C1 segment of cervical spinal cord (tissue), 14 donors: ENCODE results near the gene TBC1D5.
"Not testable (repeated sequence)": the region's sequence is repeated elsewhere in the genome, so short reads cannot be mapped to it uniquely, and the experiment has no call there.

Experiments used
- DNase-seq, 14 donors: peaks; one replicate each; lab custom pipeline; 2025; lab: John Stamatoyannopoulos, UW

Gene TBC1D5

GRCh38 chr3:17648630-17649355, 93.6 kb downstream of the TBC1D5 start:
- not testable (repeated sequence) for DNase-seq

DNA sequence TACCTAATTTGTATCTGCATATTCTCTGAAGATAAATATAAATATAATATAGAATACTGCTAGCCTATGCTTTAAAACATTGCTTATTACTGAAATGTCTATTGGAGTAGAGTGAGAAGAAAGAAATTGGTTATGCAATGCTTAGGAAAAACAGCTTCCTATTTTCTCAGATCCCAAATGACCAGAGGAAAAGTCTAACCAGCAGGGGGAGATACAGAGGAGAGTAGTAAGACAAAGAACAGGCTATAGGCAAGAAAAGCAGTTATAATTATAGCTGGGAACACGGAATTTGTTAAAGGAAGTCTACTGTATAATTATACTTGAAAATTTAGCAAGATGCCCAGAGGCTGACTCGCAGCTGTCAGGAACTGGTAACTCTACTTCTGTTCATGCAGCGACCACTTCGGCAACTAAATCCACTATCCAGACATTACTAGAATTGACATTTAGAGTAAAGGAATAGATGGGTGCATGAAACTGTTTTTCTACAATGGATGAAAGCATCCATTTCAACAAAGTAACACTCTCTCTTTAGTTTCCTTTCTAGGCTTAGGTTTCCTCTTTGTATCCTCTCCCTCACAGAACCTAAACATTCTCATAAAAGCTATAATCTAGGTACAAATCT, 97.2 kb downstream of the TBC1D5 start:
- DNase-seq = peak in 2 of 14 donors; percentile 19 to 33

DNA sequence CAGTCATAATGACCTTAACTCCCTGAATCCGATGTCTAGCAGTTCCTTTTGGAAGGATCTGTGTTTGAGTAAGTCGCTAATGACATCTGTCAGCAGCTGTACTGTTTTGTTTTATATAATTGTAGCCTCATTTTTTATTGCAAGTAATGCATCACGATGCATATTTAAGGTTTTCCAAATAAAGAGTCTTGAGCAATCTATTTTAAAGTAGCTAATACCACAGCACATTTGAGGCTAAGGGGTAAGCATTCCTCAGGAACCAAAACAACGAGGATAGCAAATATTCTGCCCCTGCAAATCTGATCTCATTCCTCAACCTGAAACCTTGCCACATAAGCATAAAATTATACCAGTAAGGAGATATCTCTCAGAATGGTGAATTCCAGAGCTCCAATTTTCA, 98.7 kb downstream of the TBC1D5 start:
- no peak for DNase-seq

DNA sequence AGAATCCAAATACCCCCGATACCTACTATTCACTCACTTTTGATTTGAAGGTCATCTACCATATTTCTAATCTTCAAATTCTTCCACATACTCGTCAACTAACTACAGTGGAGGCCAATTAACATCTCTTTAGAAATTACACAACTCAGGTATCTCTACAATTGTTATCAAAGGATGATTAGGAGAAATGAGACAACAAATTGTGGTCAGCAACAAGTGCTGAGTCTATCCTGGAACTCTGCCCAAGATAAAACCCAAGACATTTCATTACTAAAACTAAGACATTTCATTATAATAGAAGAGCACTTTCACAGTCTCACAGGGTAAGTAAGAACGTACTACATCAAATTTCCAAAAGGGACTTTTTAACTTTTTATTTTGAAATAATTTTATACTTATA, 100.0 kb downstream of the TBC1D5 start:
- no peak for DNase-seq

DNA sequence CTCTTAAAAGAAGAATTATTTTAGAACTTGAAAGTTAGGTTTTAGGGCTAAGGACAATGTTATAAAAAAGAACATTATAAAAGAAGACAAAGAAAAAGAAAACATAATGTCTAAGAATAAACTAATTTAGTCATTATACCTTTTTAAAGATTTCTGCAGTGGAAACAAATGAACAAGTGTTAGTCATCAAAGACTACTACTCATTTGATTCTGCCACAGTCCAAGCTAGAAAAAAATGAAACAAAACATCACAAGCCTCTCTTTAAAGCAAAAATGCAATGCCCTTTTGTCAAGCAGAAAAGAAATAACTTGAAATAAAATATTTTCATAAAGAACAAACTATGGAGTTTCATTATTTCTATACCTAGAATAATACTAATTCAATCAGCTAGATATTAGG, 102.0 kb downstream of the TBC1D5 start:
- DNase-seq = no peak

DNA sequence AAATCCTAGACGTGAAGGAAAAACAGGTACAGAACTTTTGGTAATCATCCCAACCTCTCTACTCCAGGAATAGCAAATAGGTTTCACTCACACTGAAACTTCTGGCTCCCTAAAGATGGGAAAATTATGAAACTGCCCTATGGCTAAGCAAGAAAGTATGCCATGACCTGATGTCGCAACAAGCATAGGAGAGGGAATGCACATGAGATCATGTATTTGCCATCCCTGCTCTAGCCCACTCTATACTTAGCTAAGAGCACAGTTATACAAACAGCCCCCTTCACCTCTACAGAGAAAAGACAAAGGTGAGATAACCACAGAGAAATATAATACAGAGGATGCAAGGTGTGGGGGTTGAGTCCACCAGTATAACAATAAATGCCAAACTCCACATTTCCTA, 102.7 kb downstream of the TBC1D5 start:
- DNase-seq = no peak

DNA sequence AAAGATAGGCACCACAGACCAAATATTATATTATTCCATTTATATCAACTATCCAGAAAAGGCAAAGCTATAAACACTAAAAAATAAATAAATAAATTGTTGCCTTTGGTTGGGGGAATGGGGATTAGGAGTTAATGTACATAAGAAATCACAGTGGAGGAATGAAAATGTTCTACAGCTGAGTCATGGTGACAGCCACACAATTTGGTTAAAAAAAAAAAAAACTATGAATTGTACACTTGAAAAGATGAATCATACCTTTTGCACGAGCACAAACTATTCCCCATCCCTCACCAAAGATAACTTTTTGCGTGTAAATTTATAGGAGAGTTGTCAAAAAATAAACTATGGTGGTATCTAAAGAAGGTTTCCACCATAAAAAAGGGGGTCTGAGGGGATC, 103.2 kb downstream of the TBC1D5 start:
- no peak for DNase-seq

DNA sequence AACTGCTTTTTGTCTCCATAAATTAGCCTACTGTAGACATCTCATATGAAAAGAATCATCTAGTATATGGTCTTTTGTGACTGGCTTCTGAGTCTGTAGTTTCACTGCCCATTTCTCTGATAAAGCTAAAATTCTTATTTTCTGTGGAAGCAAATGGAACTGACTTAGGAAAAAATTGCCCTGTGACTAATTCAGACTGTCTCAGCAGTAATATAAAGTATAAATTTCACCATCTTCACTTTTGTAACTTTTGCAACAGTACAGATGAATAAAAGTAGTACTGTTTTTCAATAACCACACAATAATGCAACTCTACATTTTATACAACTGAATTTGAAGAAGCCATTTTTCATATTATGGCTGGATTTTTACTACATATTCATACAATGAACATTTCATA, 104.1 kb downstream of the TBC1D5 start:
- no peak for DNase-seq

DNA sequence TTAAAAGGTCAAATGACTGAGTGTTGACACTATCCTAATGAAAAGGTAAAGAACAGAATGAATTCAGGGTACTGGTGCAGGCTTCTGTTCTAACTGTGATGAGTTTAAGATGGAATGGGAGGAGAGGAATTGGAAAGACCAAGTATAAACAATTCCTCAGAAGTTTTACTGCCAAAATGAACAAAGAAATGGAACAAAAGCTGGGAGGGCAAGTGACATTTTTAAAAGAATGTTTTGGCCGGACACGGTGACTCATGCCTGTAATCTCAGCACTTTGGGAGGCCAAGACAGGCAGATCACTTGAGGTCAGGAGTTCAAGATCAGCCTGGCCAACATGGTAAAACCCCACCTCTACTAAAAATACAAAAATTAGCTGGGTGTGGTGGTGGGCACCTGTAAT, 106.8 kb downstream of the TBC1D5 start:
- DNase-seq = not testable (repeated sequence)

DNA sequence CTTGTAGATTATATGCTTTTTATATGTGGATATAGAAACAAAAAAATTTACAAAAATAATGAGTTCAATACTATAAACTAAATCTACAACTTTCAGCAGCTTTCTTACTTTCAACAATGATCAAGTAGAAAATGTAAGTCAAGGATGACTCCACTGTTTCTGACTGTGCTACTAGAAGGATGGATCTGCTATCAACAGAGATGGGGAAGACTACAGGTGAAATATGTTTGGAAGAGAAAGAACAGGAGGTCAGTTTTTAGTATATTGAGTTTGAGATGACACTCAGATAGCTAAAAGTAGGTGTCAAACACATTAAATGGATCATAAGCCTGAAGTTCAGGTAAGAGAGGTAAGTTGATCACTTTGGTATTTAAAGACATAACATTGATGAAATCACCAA, 107.5 kb downstream of the TBC1D5 start:
- DNase-seq = no peak

DNA sequence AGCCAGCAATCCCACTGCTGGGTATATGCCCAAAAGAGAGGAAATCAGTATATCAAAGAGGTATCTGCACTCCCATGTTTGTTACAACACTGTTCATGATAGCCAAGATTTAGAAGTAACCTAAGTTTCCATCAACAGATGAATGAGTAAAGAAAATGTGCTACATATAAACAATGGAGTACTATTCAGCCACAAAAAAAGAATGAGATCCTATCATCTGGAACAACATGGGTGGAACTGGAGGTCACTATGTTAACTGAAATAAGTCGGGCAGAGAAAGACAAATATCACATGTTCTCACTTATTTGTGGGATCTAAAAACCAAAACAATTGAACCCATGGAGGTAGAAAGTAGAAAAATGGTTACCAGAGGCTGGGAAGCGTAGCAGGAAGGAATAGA, 108.2 kb downstream of the TBC1D5 start:
- no peak for DNase-seq

- DNase-seq = no peak
These were observed 109.9 kb downstream of the TBC1D5 start for GRCh38 chr3:17632401-17633100.

DNA sequence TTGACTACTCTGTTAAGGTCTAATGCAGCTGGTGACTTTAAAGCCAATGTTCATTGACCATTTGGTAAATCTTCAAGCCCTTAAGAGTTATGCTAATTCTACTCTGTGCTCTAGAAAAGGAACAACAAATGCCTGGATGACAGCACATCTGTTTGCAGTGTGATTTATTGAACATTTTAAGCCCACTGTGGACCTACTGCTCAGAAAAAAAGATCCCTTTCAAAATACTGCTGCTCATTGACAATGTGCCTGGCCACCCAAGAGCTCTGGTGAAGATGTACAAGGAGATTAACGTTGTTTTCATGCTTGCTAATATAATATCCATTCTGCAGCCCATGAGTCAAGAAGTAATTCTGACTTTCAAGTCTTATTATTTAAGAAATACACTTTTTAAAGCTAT, 110.8 kb downstream of the TBC1D5 start:
- no peak for DNase-seq

DNA sequence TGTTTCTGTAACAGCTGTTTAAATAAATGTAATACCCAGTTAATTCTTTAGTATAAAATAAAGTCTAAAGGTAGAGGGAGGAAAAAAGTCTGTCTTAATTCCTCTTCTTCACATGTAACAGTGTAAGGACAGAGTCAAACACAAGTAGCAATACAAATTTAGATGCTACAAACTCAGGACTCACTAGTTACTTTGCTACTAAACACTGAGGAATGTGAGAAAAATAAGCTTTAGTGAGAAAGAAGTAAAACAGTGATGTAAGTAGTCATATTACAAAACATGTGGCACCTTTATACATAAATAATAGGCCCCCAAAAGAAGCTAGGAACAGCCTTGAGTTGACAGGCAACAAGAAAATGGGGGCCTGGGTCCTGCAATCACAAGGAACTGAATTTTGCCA, 113.0 kb downstream of the TBC1D5 start:
- DNase-seq = no peak

GRCh38 chr3:17626395-17626794, 116.0 kb downstream of the TBC1D5 start:
- DNase-seq = no peak

DNA sequence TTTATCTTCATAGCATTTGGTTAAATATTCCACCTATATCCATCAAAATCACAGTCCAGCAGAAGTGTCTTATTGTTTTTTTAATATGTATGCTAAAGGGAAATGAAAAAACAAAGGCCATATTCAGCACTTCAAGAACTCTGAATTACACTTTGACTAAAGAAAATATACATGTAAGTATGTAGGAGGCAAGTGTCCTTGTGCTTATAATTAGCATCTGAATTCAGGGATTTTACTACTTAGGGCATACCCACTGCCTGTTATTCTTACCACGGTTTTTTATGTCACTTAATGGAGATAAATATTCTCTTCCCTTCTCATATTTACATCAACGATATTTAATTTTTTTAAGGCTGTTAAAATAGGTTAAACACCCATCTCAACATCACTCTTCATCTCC, 117.3 kb downstream of the TBC1D5 start:
- no peak for DNase-seq

- DNase-seq = peak in 7 of 14 donors; percentile 4 to 29 (median 10)
These were observed 119.0 kb downstream of the TBC1D5 start for GRCh38 chr3:17623464-17623863.

- no peak for DNase-seq
These were observed 122.5 kb downstream of the TBC1D5 start for GRCh38 chr3:17619968-17620367.

- DNase-seq = not testable (repeated sequence)
These were observed 129.4 kb downstream of the TBC1D5 start for GRCh38 chr3:17613017-17613416.

GRCh38 chr3:17607905-17608304, 134.5 kb downstream of the TBC1D5 start:
- DNase-seq = no peak

GRCh38 chr3:17605934-17606333, 136.5 kb downstream of the TBC1D5 start:
- no peak for DNase-seq

- DNase-seq = no peak
These were observed 137.4 kb downstream of the TBC1D5 start for GRCh38 chr3:17605032-17605431.

- no peak for DNase-seq
These were observed 140.3 kb downstream of the TBC1D5 start for GRCh38 chr3:17602126-17602525.
